H1 (cell line): ENCODE data around the gene OSTF1. TPM values are rescaled to one million over a fixed set of nuclear protein-coding genes. Genes with fewer than 3 reads are reported as not detected.

Source experiments
- CTCF ChIA-PET: fragments of 300-600 bp; sonication (Branson Sonifier 250); formaldehyde crosslinking; loops from one replicate; lab custom pipeline; 2021; ENCODE audit not compliant: partially characterized antibody; lab: Charles Lee
- POLR2A ChIA-PET: fragments of 300-600 bp; sonication (Branson Sonifier 250); formaldehyde crosslinking; loops from one replicate; lab custom pipeline; 2021; ENCODE audit warnings: inconsistent platforms; ENCODE audit not compliant: partially characterized antibody; lab: Charles Lee
- DNase-seq, 2 experiments: peaks; one replicate each; pipeline versions ENCODE4 v3.0.0 to v3.0.0-alpha.2; 2010 to 2022; ENCODE audit warnings: low spot score in 2 of 2, low read depth in 1 of 2, mixed read lengths in 1 of 2
- FAIRE-seq: peaks from 2 replicates; lab custom pipeline; 2011; peaks lifted over from hg19 to GRCh38; lab: Jason Lieb, UNC
- H2AFZ ChIP-seq: 2 replicates; pipeline ENCODE4 v1.8.1; 2012; ENCODE audit warnings: low read length, inconsistent platforms
- H2AK5ac ChIP-seq: 2 replicates; pipeline ENCODE4 v1.6.1; 2013; ENCODE audit warnings: low read depth, low read length
- H2BK120ac ChIP-seq: replicated peaks from 2 replicates; pipeline ENCODE3; 2013; ENCODE audit warnings: low read depth, low read length, inconsistent platforms
- H2BK12ac ChIP-seq: 2 replicates; pipeline ENCODE4 v1.6.1; 2013; ENCODE audit warnings: low read depth, low read length
- H2BK15ac ChIP-seq: 2 replicates; pipeline ENCODE4 v1.6.1; 2013; ENCODE audit warnings: low read length
- H2BK20ac ChIP-seq: 2 replicates; pipeline ENCODE4 v1.6.1; 2013; ENCODE audit warnings: low read length
- H2BK5ac ChIP-seq: 2 replicates; pipeline ENCODE4 v1.6.1; 2013; ENCODE audit warnings: low read depth, low read length
- H3K14ac ChIP-seq: 2 replicates; pipeline ENCODE4 v1.6.1; 2013; ENCODE audit warnings: inconsistent platforms; ENCODE audit not compliant: insufficient read length
- H3K18ac ChIP-seq: 2 replicates; pipeline ENCODE4 v1.6.1; 2013; ENCODE audit warnings: low read length; ENCODE audit errors: extremely low read depth
- H3K23ac ChIP-seq: 2 replicates; pipeline ENCODE4 v1.6.1; 2013; ENCODE audit warnings: inconsistent platforms; ENCODE audit not compliant: insufficient read length
- H3K23me2 ChIP-seq: 2 replicates; pipeline ENCODE4 v1.6.1; 2013; ENCODE audit warnings: low read depth, low read length
- H3K27ac ChIP-seq: 2 replicates; pipeline ENCODE4 v1.6.1; 2011; ENCODE audit warnings: low read depth, low read length, inconsistent platforms
- H3K27me3 ChIP-seq, 4 experiments: replicated peaks in 1 of 4; 1 replicate in 1 of 4; 2 replicates in 3 of 4; pipeline versions ENCODE4 v1.6.1 to v1.8.1; 2011 to 2013; ENCODE audit warnings: low read length in 3 of 4, mild to moderate bottlenecking in 3 of 4, inconsistent platforms in 2 of 4, mixed read lengths in 2 of 4, moderate library complexity in 1 of 4; ENCODE audit not compliant: control insufficient read depth in 3 of 4, insufficient read depth in 3 of 4; ENCODE audit errors: extremely low read depth in 1 of 4
- H3K36me3 ChIP-seq, 4 experiments: 2 replicates each; pipeline versions ENCODE4 v1.6.1 to v1.8.1; 2011 to 2013; ENCODE audit warnings: mild to moderate bottlenecking in 4 of 4, low read length in 3 of 4, moderate library complexity in 2 of 4, control low read depth in 1 of 4, inconsistent platforms in 1 of 4; ENCODE audit not compliant: insufficient read depth in 4 of 4, control insufficient read depth in 2 of 4
- H3K4ac ChIP-seq: replicated peaks from 2 replicates; pipeline ENCODE3; 2013; ENCODE audit warnings: low read length, low read depth, mixed read lengths, inconsistent platforms; ENCODE audit not compliant: insufficient read length
- H3K4me1 ChIP-seq, 4 experiments: replicated peaks in 1 of 4; 1 replicate in 1 of 4; 2 replicates in 3 of 4; pipeline versions ENCODE4 v1.6.1 to v1.8.1; 2011 to 2013; ENCODE audit warnings: low read length in 3 of 4, inconsistent platforms in 2 of 4, mixed read lengths in 1 of 4; ENCODE audit not compliant: insufficient read depth in 4 of 4, control insufficient read depth in 3 of 4
- H3K4me2 ChIP-seq, 2 experiments: 2 replicates each; pipeline versions ENCODE4 v1.6.1 to v1.8.1; 2011 to 2013; ENCODE audit warnings: low read depth in 2 of 2, low read length in 2 of 2, control low read depth in 1 of 2, inconsistent platforms in 1 of 2, mild to moderate bottlenecking in 1 of 2; ENCODE audit not compliant: insufficient read depth in 1 of 2
- H3K4me3 ChIP-seq, 4 experiments: fragments of 200-600, 300-600 bp in 1 of 4; sonication (generic), shearing (Covaris generic), sonication (Bioruptor Twin) in 1 of 4; 2 replicates each; pipeline versions ENCODE4 v1.5.1 to v1.8.1; 2011 to 2016; ENCODE audit warnings: low read length in 4 of 4, low read depth in 3 of 4, control low read depth in 2 of 4, inconsistent platforms in 2 of 4, mild to moderate bottlenecking in 2 of 4, mixed read lengths in 1 of 4, moderate library complexity in 1 of 4; ENCODE audit not compliant: insufficient read depth in 2 of 4; ENCODE audit errors: extremely low read depth in 1 of 4
- H3K56ac ChIP-seq: replicated peaks from 2 replicates; pipeline ENCODE3; 2013; ENCODE audit warnings: low read depth, mild to moderate bottlenecking, mixed read lengths, low read length, inconsistent platforms; ENCODE audit not compliant: insufficient read length
- H3K79me1 ChIP-seq: 2 replicates; pipeline ENCODE4 v1.6.1; 2013; ENCODE audit warnings: low read depth, low read length, control low read depth
- H3K79me2 ChIP-seq, 2 experiments: 2 replicates each; pipeline versions ENCODE4 v1.6.1 to v1.8.1; 2012 to 2013; ENCODE audit warnings: low read length in 2 of 2, mild to moderate bottlenecking in 2 of 2, inconsistent platforms in 1 of 2; ENCODE audit not compliant: insufficient read depth in 2 of 2, control insufficient read depth in 1 of 2
- H3K9ac ChIP-seq, 4 experiments: replicated peaks in 1 of 4; 1 replicate in 1 of 4; 2 replicates in 3 of 4; pipeline versions ENCODE4 v1.6.1 to v1.8.1; 2011 to 2013; ENCODE audit warnings: low read depth in 3 of 4, low read length in 3 of 4, control low read depth in 2 of 4, mild to moderate bottlenecking in 2 of 4, moderate library complexity in 2 of 4, inconsistent platforms in 1 of 4; ENCODE audit errors: extremely low read depth in 1 of 4
- H3K9me3 ChIP-seq, 2 experiments: 2 replicates each; pipeline versions ENCODE4 v1.6.1 to v1.8.1; 2012 to 2013; ENCODE audit warnings: mild to moderate bottlenecking in 2 of 2, moderate library complexity in 2 of 2, control low read depth in 1 of 2, inconsistent platforms in 1 of 2, low read depth in 1 of 2, low read length in 1 of 2, mixed read lengths in 1 of 2; ENCODE audit not compliant: insufficient read depth in 2 of 2
- H4K20me1 ChIP-seq, 2 experiments: replicated peaks in 1 of 2; 2 replicates each; pipeline versions ENCODE3 to v1.8.1; 2011 to 2013; ENCODE audit warnings: inconsistent platforms in 2 of 2, low read length in 2 of 2, mild to moderate bottlenecking in 1 of 2; ENCODE audit not compliant: insufficient read depth in 2 of 2, control insufficient read depth in 1 of 2
- H4K5ac ChIP-seq: 2 replicates; pipeline ENCODE4 v1.6.1; 2013; ENCODE audit warnings: low read length, low read depth, mixed read lengths, inconsistent platforms; ENCODE audit not compliant: insufficient read length
- H4K8ac ChIP-seq: 2 replicates; pipeline ENCODE4 v1.8.0; 2013; ENCODE audit warnings: mild to moderate bottlenecking, moderate library complexity, low read length, inconsistent platforms; ENCODE audit not compliant: insufficient read depth; ENCODE audit errors: extremely low read depth
- H4K91ac ChIP-seq: replicated peaks from 2 replicates; pipeline ENCODE3; 2013; ENCODE audit warnings: low read length, mixed read lengths, inconsistent platforms; ENCODE audit not compliant: insufficient read length
- CBX8 ChIP-seq: fragments of 300-800, 300-1000 bp; sonication (generic); IDR thresholded peaks from 2 replicates; pipeline ENCODE4 v1.7.1; 2016; ENCODE audit warnings: low read depth, low read length, borderline replicate concordance
- EZH2 ChIP-seq: fragments of 200-600 bp; sonication (generic); IDR thresholded peaks from 2 replicates; pipeline ENCODE4 v1.7.1; 2012; ENCODE audit warnings: low read depth, mild to moderate bottlenecking, moderate library complexity, low read length, inconsistent platforms; ENCODE audit not compliant: severe bottlenecking
- KDM1A ChIP-seq: fragments of 200-600, 300-600 bp; sonication (generic); IDR thresholded peaks from 2 replicates; pipeline ENCODE4 v1.7.1; 2016; ENCODE audit warnings: mild to moderate bottlenecking, low read length, borderline replicate concordance
- KDM5A ChIP-seq: fragments of 200-600 bp; IDR thresholded peaks from 2 replicates; pipeline ENCODE4 v1.7.1; 2012; ENCODE audit warnings: mild to moderate bottlenecking, low read length, inconsistent platforms, mixed read lengths
- TCF12 ChIP-seq: IDR thresholded peaks from 2 replicates; pipeline ENCODE4 v1.6.1; 2011; ENCODE audit warnings: low read depth, mild to moderate bottlenecking, low read length
- WGBS, 2 experiments: shearing (Covaris generic) in 1 of 2; methylation state at CpG; one replicate each; pipeline versions ENCODE4 v1.1.6 to v1.1.7; 2013 to 2015; ENCODE audit warnings: low lambda C conversion rate in 2 of 2, mixed read lengths in 2 of 2, inconsistent platforms in 1 of 2, low coverage in 1 of 2, missing lambda C conversion rate in 1 of 2; ENCODE audit not compliant: insufficient replicate concordance in 2 of 2, insufficient coverage in 1 of 2, insufficient read length in 1 of 2; ENCODE audit errors: extremely low coverage in 1 of 2, missing lambda C conversion rate in 1 of 2; 5-methylcytosine and 5-hydroxymethylcytosine counted together
- polyA plus RNA-seq, 7 experiments: library from polyadenylated mRNA; depleted of rRNA in 3 of 7; stranded (reverse) in 5 of 7; unstranded in 2 of 7; fragments of >200 nt in 5 of 7; fragments of 200-250 nt in 2 of 7; gene quantifications; 1 replicate in 5 of 7; 2 replicates in 1 of 7; 4 replicates in 1 of 7; pipeline versions ENCODE4 v1.2.1 to v1.2.3, GENCODE V29; 2011 to 2013; ENCODE audit warnings: missing spikeins in 2 of 7, mixed read lengths in 2 of 7
- total RNA-seq: library from RNA; stranded (reverse); fragmentation: NEBNext Ultra II Directional; extraction: Animal tissue kit (Norgen Biotek cat#: 25700); gene quantifications from 2 replicates; pipeline ENCODE4 v1.2.1, GENCODE V29; 2021
- TF ChIP-seq, protein P1 (sequence below): IDR thresholded peaks from 2 replicates; pipeline ENCODE4 v1.6.1; 2012; ENCODE audit warnings: low read length, inconsistent platforms

The OSTF1 gene
- total and polyA plus RNA-seq, 2 of the 8 experiments (the other 6 are each of a cell fraction or from before 2014, with no cell fraction given), result 5.0 to 18.9 TPM

- H3K18ac ChIP-seq, result no peak overlapping the region
- H3K9me3 ChIP-seq, result no peaks in the 10 kb centered on the region
- H3K36me3 ChIP-seq, result peaks cover 0 to 4% (median 0%) of the 10 kb centered on the region in 4 experiments; a peak in 1 of 8 replicates
- CTCF ChIA-PET, result interaction anchor here (1.2 to 1.3 kb wide), 3 partner anchors 10 to 307 kb away, joined by 3 to 4 read pairs (median 3); no protein-coding TSS in a partner anchor
- H3K9ac ChIP-seq, result no peak overlapping the region
- H3K79me1 ChIP-seq, result no peaks in the 10 kb centered on the region
- no peak for FAIRE-seq
- no peak overlapping the region for H2BK20ac ChIP-seq
- H3K4ac ChIP-seq, result no peak overlapping the region
- H2BK12ac ChIP-seq, result no peak overlapping the region
- H4K91ac ChIP-seq, result no peak overlapping the region
- H4K8ac ChIP-seq, result no peak overlapping the region
- no peaks in the 10 kb centered on the region for H3K79me2 ChIP-seq
- H3K23me2 ChIP-seq, result peaks cover 2% of the 10 kb centered on the region; the same call in 1 of the 2 replicates
- H2BK15ac ChIP-seq, result no peak overlapping the region
- no peak overlapping the region for H2AK5ac ChIP-seq
- WGBS, 2 experiments, result 78% methylated on average over 5 of the region's 5 CpGs; no CpG with 5 or more reads in 1 of the 2 experiments
- no peak overlapping the region for H4K5ac ChIP-seq
- POLR2A ChIA-PET, result interaction anchor here (1.1 to 1.8 kb wide), 2 partner anchors 8 to 312 kb away, joined by 3 to 6 read pairs; no protein-coding TSS in a partner anchor
- H3K27ac ChIP-seq, result no peak overlapping the region
- no peak overlapping the region for H3K23ac ChIP-seq
- DNase-seq, result no peak
- peaks cover 0 to 9% (median 4%) of the 10 kb centered on the region in 4 experiments; a peak in 3 of 7 replicates for H3K4me1 ChIP-seq
- TF ChIP-seq KDM1A (no peak), TCF12 (no peak), KDM5A (no peak), EZH2 (no peak), CBX8 (no peak)
- TF ChIP-seq, protein P1, sequence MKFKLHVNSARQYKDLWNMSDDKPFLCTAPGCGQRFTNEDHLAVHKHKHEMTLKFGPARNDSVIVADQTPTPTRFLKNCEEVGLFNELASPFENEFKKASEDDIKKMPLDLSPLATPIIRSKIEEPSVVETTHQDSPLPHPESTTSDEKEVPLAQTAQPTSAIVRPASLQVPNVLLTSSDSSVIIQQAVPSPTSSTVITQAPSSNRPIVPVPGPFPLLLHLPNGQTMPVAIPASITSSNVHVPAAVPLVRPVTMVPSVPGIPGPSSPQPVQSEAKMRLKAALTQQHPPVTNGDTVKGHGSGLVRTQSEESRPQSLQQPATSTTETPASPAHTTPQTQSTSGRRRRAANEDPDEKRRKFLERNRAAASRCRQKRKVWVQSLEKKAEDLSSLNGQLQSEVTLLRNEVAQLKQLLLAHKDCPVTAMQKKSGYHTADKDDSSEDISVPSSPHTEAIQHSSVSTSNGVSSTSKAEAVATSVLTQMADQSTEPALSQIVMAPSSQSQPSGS, result no peak
- H3K4me2 ChIP-seq, result no peak overlapping the region
- H2BK120ac ChIP-seq, result no peak overlapping the region
- no peak overlapping the region for H2BK5ac ChIP-seq
- no peaks in the 10 kb centered on the region for H4K20me1 ChIP-seq
- no peaks in the 10 kb centered on the region for H3K27me3 ChIP-seq
- H3K14ac ChIP-seq, result no peak overlapping the region
- no peak overlapping the region for H3K56ac ChIP-seq
- H3K4me3 ChIP-seq, result no peak overlapping the region
- no peak overlapping the region for H2AFZ ChIP-seq
These were observed 4.1 kb upstream of the OSTF1 start for GRCh38 chr9:75084081-75084672.
